Activated CD8-positive, alpha-beta memory T cell treated with anti-CD3 and anti-CD28 coated beads for 24 hours (primary cell): ENCODE data around the gene CHAMP1.
"Not testable (repeated sequence)": the region's sequence is repeated elsewhere in the genome, so short reads cannot be mapped to it uniquely, and the experiment has no call there.

ENCODE experiments used
- DNase-seq: peaks from one replicate; pipeline ENCODE4 v3.0.0-alpha.2; 2020

Gene CHAMP1

DNA sequence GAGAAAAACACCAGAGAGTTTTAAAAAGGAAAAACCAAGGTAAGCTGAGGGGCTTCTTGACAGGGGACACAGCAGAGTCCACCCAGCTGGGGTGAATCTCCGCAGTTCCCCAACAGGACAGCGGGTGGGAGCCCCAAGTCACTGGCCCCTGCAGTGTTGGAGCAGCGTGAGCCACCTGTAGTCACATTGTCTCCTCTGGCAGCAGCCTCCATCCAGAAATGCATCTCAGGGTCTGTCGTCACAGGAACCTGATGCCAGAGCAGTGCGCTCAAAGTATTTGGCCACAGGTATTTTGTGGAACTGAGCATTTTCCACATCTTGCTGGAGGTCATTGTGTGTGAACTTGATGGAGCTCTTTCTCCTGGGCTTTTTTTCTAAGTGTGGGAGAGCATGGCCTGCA lies 24.7 kb downstream of the CHAMP1 start:
- no peak for DNase-seq

DNA sequence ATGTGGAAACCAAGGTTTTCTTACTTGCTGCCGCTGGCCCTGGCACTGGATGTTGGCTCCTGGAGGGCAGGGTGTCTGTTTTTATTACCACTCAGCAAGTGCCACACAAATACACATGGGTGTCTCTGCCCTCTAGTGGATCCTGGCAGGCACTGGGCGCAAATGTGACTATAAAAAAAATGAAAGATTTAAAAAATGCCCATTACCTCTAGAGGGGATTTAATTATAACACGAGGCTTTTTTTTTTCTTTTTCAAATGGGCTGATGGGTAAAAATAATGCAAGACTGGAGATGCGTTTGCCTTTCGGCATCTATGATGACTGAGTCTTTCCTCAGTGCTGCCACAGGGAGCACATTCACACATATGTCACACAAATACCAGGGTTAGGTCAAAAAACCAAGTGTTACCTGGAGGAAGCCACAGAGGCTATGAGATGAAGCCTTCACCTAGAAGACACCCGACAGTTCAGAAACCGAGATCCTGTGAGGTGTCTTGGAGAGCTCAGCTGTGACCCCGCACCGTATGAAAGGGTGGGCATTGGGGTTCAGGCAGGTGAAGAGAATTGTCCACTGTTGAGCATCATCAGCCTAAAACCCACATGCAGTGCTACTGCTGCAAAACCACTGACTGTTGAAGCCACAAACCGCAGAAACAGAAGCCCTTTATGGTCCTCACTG lies 25.7 kb downstream of the CHAMP1 start:
- peak; percentile 74 for DNase-seq

DNA sequence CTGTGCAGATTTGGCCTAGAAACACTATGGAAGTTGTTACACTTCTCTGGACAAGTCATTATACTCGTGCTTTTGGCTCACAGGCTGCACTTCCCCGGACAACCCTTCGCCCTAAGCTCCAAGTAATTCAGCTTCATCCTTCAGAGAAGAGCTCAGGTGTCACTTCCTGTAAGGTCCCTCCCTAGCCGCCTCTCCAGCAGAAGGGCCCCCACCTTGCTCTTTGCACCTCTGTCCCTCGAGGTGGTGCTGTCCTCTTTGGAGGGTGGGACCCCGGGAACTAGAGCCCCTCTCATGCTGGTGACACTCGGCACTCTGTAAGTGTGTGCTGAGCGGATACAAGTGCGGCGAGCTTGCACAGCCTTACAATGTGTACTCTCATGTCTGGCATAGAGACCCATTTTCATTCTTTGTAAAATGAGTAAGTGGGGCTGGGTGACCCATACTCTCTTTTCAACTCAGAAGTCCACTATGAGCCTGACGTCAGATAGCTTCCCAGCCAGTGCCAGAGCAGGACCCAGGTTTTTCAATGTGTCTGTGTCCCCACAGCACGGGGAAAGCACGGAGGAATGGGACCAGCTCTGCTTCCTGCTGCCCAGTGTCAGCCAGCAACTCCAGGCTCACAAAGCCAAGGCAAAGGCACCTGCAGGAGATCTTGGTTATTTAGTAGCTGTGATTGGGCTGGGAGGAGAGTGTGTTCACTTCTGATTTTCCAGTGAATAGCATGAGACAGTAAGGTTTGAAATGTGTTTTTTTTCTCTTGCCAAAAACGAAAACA lies 26.9 kb downstream of the CHAMP1 start:
- DNase-seq, result no peak

DNA sequence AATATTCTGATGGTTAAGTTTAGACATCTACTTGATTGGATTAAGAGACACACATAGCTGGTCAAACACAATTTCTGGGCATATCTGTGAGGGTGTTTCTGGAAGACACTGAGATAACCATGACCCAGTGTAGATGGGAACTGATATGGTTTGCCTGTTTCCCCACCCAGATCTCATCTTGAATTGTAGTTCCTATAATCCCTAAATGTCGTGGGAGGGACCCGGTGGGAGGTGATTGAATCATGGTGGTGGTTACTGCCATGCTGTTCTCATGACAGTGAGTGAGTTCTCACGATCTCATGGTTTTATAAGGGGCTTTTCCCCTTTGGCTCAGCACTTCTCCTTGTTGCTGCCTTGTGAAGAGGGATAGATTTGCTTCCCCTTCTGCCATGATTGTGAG lies 33.0 kb downstream of the CHAMP1 start:
- not testable (repeated sequence) for DNase-seq

DNA sequence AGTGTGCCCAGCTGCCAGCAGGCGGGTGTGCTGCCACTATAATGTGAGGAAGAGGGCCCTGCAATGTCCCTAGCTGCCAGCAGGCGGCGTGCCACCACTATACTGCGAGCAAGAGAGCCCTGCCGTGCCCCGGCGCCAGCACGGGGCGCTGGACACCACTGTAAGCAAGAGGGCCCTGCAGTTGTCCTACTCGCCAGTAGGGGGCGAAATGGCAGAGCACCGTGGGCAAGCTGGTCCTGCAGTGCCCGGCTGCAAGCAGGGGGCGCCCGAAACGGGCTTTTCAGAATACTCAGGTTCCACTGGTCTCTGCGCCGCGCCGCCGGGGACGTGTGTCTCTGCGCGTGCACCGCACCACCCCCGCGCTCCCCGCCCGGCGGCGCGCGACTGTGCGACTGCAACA lies 38.5 kb downstream of the CHAMP1 start:
- not testable (repeated sequence) for DNase-seq

DNA sequence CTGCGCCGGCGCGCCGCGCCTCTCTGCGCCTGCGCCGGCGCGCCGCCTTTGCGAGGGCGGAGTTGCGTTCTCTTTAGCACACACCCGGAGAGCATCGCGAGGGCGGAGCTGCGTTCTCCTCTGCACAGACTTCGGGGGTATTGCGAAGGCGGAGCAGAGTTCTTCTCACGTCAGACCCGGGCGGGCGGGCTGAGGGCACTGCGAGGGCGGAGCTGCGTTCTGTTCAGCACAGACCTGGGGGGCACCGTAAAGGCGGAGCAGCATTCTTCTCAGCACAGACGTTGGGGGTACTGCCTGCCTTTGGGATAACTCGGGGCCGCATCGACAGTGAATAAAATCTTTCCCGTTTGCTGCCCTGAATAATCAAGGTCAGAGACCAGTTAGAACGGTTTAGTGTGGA lies 39.1 kb downstream of the CHAMP1 start:
- DNase-seq, result not testable (repeated sequence)
